ENCODE data around the gene BNC2. TPM values are rescaled to one million over a fixed set of nuclear protein-coding genes. Genes with fewer than 3 reads are reported as not detected.
A peak's percentile ranks its signal among the peaks of the same experiment; 100 is the strongest.

The BNC2 gene
- total RNA-seq, 4 donors from 2014 or later, result 90.2 to 130 (median 100.0) TPM

- 83 to 96% methylated on average over 4 of the region's 4 CpGs for WGBS, 2 donors (ENCODE audit: low coverage in 1 of 2)
- TF ChIP-seq EP300 (IDR thresholded peaks at IDR 0.05), result no peak
- TF ChIP-seq POLR2A (IDR thresholded peaks at IDR 0.05), result no peak
- TF ChIP-seq CTCF (IDR thresholded peaks at IDR 0.05), result no peak
- ATAC-seq, result no peak
- Histone ChIP-seq H3K4me1 (peaks cover 2 to 44% (median 6%) of the 10 kb centered on the region in 3 donors), H3K27me3 (no peaks in the 10 kb centered on the region), H3K27ac (peak overlapping the region in 1 of 4 donors; percentile 32), H3K9me3 (no peaks in the 10 kb centered on the region), H3K4me3 (no peak overlapping the region), H3K36me3 (no peaks in the 10 kb centered on the region)
These were observed 76.4 kb downstream of the BNC2 start for GRCh38 chr9:16794103-16794502.

GRCh38 chr9:16787724-16788123 is 82.7 kb downstream of the BNC2 start:
- H3K27me3 ChIP-seq, result no peaks in the 10 kb centered on the region
- no peaks in the 10 kb centered on the region for H3K36me3 ChIP-seq
- ATAC-seq, result no peak
- H3K9me3 ChIP-seq, result no peaks in the 10 kb centered on the region
- no peak overlapping the region for H3K4me3 ChIP-seq
- no peak overlapping the region for H3K27ac ChIP-seq
- TF ChIP-seq POLR2A (IDR thresholded peaks at IDR 0.05), result no peak
- peak; percentile 20 for TF ChIP-seq POLR2AphosphoS5 (IDR thresholded peaks at IDR 0.05)
- TF ChIP-seq EP300 (IDR thresholded peaks at IDR 0.05), result no peak
- WGBS, 2 donors (ENCODE audit: low coverage in 1 of 2), result 71 to 74% methylated on average over 3 to 4 of the region's 6 CpGs
- peaks cover 0 to 25% (median 0%) of the 10 kb centered on the region in 3 donors for H3K4me1 ChIP-seq

GRCh38 chr9:16784002-16784401 is 86.5 kb downstream of the BNC2 start:
- H3K4me3 ChIP-seq, result no peak overlapping the region
- no peak overlapping the region for H3K27ac ChIP-seq
- H3K36me3 ChIP-seq, result peaks cover 0 to 8% of the 10 kb centered on the region in 2 donors
- peaks cover 0 to 22% (median 0%) of the 10 kb centered on the region in 3 donors for H3K4me1 ChIP-seq
- no peak for ATAC-seq
- no peaks in the 10 kb centered on the region for H3K9me3 ChIP-seq
- no peaks in the 10 kb centered on the region for H3K27me3 ChIP-seq
- WGBS, 2 donors (ENCODE audit: low coverage in 1 of 2), result 97 to 100% methylated on average over 1 to 2 of the region's 2 CpGs
- TF ChIP-seq POLR2AphosphoS5 (IDR thresholded peaks at IDR 0.05) (no peak), EP300 (IDR thresholded peaks at IDR 0.05) (no peak)

GRCh38 chr9:16782490-16782889 is 88.0 kb downstream of the BNC2 start:
- no peak overlapping the region for H3K4me3 ChIP-seq
- H3K27me3 ChIP-seq, result no peaks in the 10 kb centered on the region
- no peaks in the 10 kb centered on the region for H3K9me3 ChIP-seq
- H3K36me3 ChIP-seq, result peaks cover 0 to 8% of the 10 kb centered on the region in 2 donors
- H3K27ac ChIP-seq, result no peak overlapping the region
- H3K4me1 ChIP-seq, result peaks cover 0 to 22% (median 0%) of the 10 kb centered on the region in 3 donors
- TF ChIP-seq POLR2AphosphoS5 (IDR thresholded peaks at IDR 0.05), result no peak
- WGBS, 2 donors (ENCODE audit: low coverage in 1 of 2), result 25 to 51% methylated on average over 1 to 3 of the region's 3 CpGs
- no peak for ATAC-seq

- WGBS, 2 donors (ENCODE audit: low coverage in 1 of 2), result 71 to 87% methylated on average over 1 to 2 of the region's 2 CpGs
- H3K36me3 ChIP-seq, result peaks cover 0 to 10% of the 10 kb centered on the region in 2 donors
- ATAC-seq, result no peak
- no peak overlapping the region for H3K4me3 ChIP-seq
- no peaks in the 10 kb centered on the region for H3K27me3 ChIP-seq
- no peak for TF ChIP-seq POLR2A (IDR thresholded peaks at IDR 0.05)
- no peak for TF ChIP-seq CTCF (IDR thresholded peaks at IDR 0.05)
- TF ChIP-seq POLR2AphosphoS5 (IDR thresholded peaks at IDR 0.05), result no peak
- no peak for TF ChIP-seq EP300 (IDR thresholded peaks at IDR 0.05)
- peaks cover 0 to 10% (median 0%) of the 10 kb centered on the region in 3 donors for H3K4me1 ChIP-seq
- H3K27ac ChIP-seq, result no peak overlapping the region
- H3K9me3 ChIP-seq, result no peaks in the 10 kb centered on the region
These were observed 95.1 kb downstream of the BNC2 start for GRCh38 chr9:16775330-16775729.

GRCh38 chr9:16773617-16774016 is 96.9 kb downstream of the BNC2 start:
- Histone ChIP-seq H3K4me3 (no peak overlapping the region), H3K27me3 (no peaks in the 10 kb centered on the region), H3K27ac (no peak overlapping the region), H3K4me1 (peaks cover 0 to 10% (median 0%) of the 10 kb centered on the region in 3 donors), H3K9me3 (no peaks in the 10 kb centered on the region), H3K36me3 (peaks cover 0 to 10% of the 10 kb centered on the region in 2 donors)
- no peak for ATAC-seq
- TF ChIP-seq EP300 (IDR thresholded peaks at IDR 0.05) (no peak), POLR2AphosphoS5 (IDR thresholded peaks at IDR 0.05) (no peak), POLR2A (IDR thresholded peaks at IDR 0.05) (no peak), CTCF (IDR thresholded peaks at IDR 0.05) (no peak)
- WGBS, 2 donors (ENCODE audit: low coverage in 1 of 2), result 93 to 100% methylated on average over 4 to 5 of the region's 5 CpGs
